Small intestine (tissue), 7 donors: ENCODE results near the gene TEX29. TPM values are rescaled to one million over a fixed set of nuclear protein-coding genes. Genes with fewer than 3 reads are reported as not detected.

Experiments used
- DNase-seq, 2 donors: peaks; one replicate each; pipeline versions ENCODE4 v3.0.0 to v3.0.0-alpha.2; 2013
- FAIRE-seq: peaks from 2 replicates; lab custom pipeline; 2012; peaks lifted over from hg19 to GRCh38; lab: Jason Lieb, UNC
- H3K27ac ChIP-seq, 3 donors: one replicate each; pipeline ENCODE4 v1.5.1; 2013; ENCODE audit warnings: low read length in 2 of 3, mild to moderate bottlenecking in 2 of 3, control low read depth in 1 of 3, inconsistent platforms in 1 of 3, low read depth in 1 of 3, moderate library complexity in 1 of 3
- H3K27me3 ChIP-seq, 3 donors: one replicate each; pipeline ENCODE4 v1.6.1; 2013; ENCODE audit warnings: low read length in 3 of 3, inconsistent platforms in 1 of 3; ENCODE audit not compliant: control insufficient read depth in 3 of 3, insufficient read depth in 3 of 3
- H3K36me3 ChIP-seq, 3 donors: one replicate each; pipeline ENCODE4 v1.6.1; 2013; ENCODE audit warnings: low read length in 3 of 3, inconsistent platforms in 1 of 3, low read depth in 1 of 3, mild to moderate bottlenecking in 1 of 3, moderate library complexity in 1 of 3; ENCODE audit not compliant: control insufficient read depth in 3 of 3, insufficient read depth in 2 of 3
- H3K4me1 ChIP-seq, 3 donors: one replicate each; pipeline ENCODE4 v1.6.1; 2013; ENCODE audit warnings: low read length in 2 of 3, inconsistent platforms in 1 of 3, low read depth in 1 of 3, mild to moderate bottlenecking in 1 of 3, moderate library complexity in 1 of 3; ENCODE audit not compliant: control insufficient read depth in 3 of 3, insufficient read depth in 2 of 3
- H3K4me3 ChIP-seq, 3 donors: one replicate each; pipeline ENCODE4 v1.5.1; 2013; ENCODE audit warnings: low read length in 3 of 3, control low read depth in 1 of 3, inconsistent platforms in 1 of 3, low read depth in 1 of 3, mild to moderate bottlenecking in 1 of 3, moderate library complexity in 1 of 3
- H3K9me3 ChIP-seq, 2 donors: one replicate each; pipeline ENCODE4 v1.6.1; 2013; ENCODE audit warnings: low read depth in 1 of 2, low read length in 1 of 2; ENCODE audit not compliant: control insufficient read depth in 2 of 2, insufficient read depth in 1 of 2
- WGBS, 3 donors: extraction: QIAGEN DNeasy Blood & Tissue Kit; methylation state at CpG; one replicate each; pipeline ENCODE4 v1.1.7; 2013; 5-methylcytosine and 5-hydroxymethylcytosine counted together
- polyA plus RNA-seq, 4 donors: library from polyadenylated mRNA; stranded (reverse) in 3 of 4; unstranded in 1 of 4; fragments of 200-250 nt in 3 of 4; fragments of 120-200 nt in 1 of 4; gene quantifications; one replicate each; pipeline versions ENCODE4 v1.2.1 to v1.2.3, GENCODE V29; 2013
- donor health status: healthy with polysubstance abuse.
- donor health status: control.
- donor health status: control.
- donor health status: Bipolar disorder and iron deficiency.
- donor health status: healthy.

Gene TEX29
- polyA plus RNA-seq, 4 donors = 0.15 to 5.8 (median 1.7) TPM

GRCh38 chr13:111280226-111280625 lies 40.2 kb upstream of the TEX29 start:
- WGBS, 3 donors = 92% methylated on average over 12 of the region's 12 CpGs
- Histone ChIP-seq H3K27me3 (no peaks in the 10 kb centered on the region), H3K9me3 (no peaks in the 10 kb centered on the region), H3K27ac (no peak overlapping the region), H3K4me1 (no peaks in the 10 kb centered on the region), H3K4me3 (no peak overlapping the region), H3K36me3 (peaks cover 8 to 54% (median 49%) of the 10 kb centered on the region in 3 donors)
- DNase-seq = no peak
- FAIRE-seq = no peak

- Histone ChIP-seq H3K27ac (peak overlapping the region in 2 of 3 donors; percentile 38 to 71), H3K4me3 (no peak overlapping the region), H3K9me3 (no peaks in the 10 kb centered on the region), H3K36me3 (peaks cover 11 to 54% (median 46%) of the 10 kb centered on the region in 3 donors), H3K4me1 (no peaks in the 10 kb centered on the region), H3K27me3 (no peaks in the 10 kb centered on the region)
- FAIRE-seq = no peak
- no peak for DNase-seq
- 84 to 90% (median 88%) methylated on average over 12 of the region's 12 CpGs for WGBS, 3 donors
These were observed 39.5 kb upstream of the TEX29 start for GRCh38 chr13:111280681-111281585.

GRCh38 chr13:111281751-111282311 lies 38.6 kb upstream of the TEX29 start:
- no peak for FAIRE-seq
- peak overlapping the region in 2 of 3 donors; percentile 38 to 81 for H3K27ac ChIP-seq
- H3K4me1 ChIP-seq = no peaks in the 10 kb centered on the region
- no peak for DNase-seq
- no peak overlapping the region for H3K4me3 ChIP-seq
- H3K9me3 ChIP-seq = no peaks in the 10 kb centered on the region
- WGBS, 3 donors = 65 to 84% (median 80%) methylated on average over 10 of the region's 10 CpGs
- peaks cover 15 to 63% (median 47%) of the 10 kb centered on the region in 3 donors for H3K36me3 ChIP-seq
- H3K27me3 ChIP-seq = no peaks in the 10 kb centered on the region

- H3K9me3 ChIP-seq = no peaks in the 10 kb centered on the region
- peak overlapping the region in 1 of 3 donors; percentile 38 for H3K27ac ChIP-seq
- no peaks in the 10 kb centered on the region for H3K4me1 ChIP-seq
- no peak for DNase-seq
- H3K36me3 ChIP-seq = peaks cover 19 to 69% (median 51%) of the 10 kb centered on the region in 3 donors
- no peak overlapping the region for H3K4me3 ChIP-seq
- no peak for FAIRE-seq
- WGBS, 3 donors = 58 to 63% (median 63%) methylated on average over 5 of the region's 5 CpGs
- no peaks in the 10 kb centered on the region for H3K27me3 ChIP-seq
These were observed 38.0 kb upstream of the TEX29 start for GRCh38 chr13:111282425-111282824.

- DNase-seq (no peak), FAIRE-seq (no peak)
- Histone ChIP-seq H3K27me3 (no peaks in the 10 kb centered on the region), H3K4me3 (no peak overlapping the region), H3K4me1 (no peaks in the 10 kb centered on the region), H3K9me3 (no peaks in the 10 kb centered on the region), H3K27ac (peak overlapping the region in 2 of 3 donors; percentile 14 to 38), H3K36me3 (peaks cover 17 to 70% (median 50%) of the 10 kb centered on the region in 3 donors)
- 95 to 97% (median 96%) methylated on average over 23 of the region's 23 CpGs for WGBS, 3 donors
These were observed 37.4 kb upstream of the TEX29 start for GRCh38 chr13:111282997-111283396.

DNA sequence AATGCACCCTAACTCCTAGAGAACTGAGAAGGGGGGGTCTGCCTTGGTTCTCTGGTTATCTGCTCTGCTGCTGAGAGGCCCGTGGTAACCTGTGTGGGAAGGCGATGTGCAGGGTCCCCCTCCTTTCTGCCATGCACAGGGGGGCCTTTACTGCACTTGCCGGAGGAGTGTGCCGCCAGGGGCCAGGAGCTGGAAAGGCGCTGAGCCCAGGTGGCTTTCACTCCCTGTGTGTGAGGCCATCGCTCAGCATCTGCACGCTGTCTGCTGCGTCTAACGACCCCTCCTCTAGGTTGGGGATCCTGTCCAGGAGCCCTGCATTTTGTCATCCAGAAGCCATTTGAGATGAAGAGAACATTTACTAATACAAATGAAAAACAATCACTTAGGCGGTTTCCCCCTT lies 37.0 kb upstream of the TEX29 start:
- Histone ChIP-seq H3K9me3 (no peaks in the 10 kb centered on the region), H3K27ac (no peak overlapping the region), H3K36me3 (peaks cover 15 to 70% (median 47%) of the 10 kb centered on the region in 3 donors), H3K27me3 (no peaks in the 10 kb centered on the region), H3K4me3 (no peak overlapping the region), H3K4me1 (no peaks in the 10 kb centered on the region)
- DNase-seq = no peak
- 94 to 97% (median 95%) methylated on average over 7 to 10 of the region's 10 CpGs for WGBS, 3 donors
- FAIRE-seq = no peak

- Histone ChIP-seq H3K36me3 (peaks cover 15 to 67% (median 43%) of the 10 kb centered on the region in 3 donors), H3K4me3 (no peak overlapping the region), H3K27me3 (no peaks in the 10 kb centered on the region), H3K4me1 (no peaks in the 10 kb centered on the region), H3K9me3 (no peaks in the 10 kb centered on the region), H3K27ac (no peak overlapping the region)
- 89 to 94% (median 91%) methylated on average over 9 of the region's 9 CpGs for WGBS, 3 donors
- DNase-seq (no peak), FAIRE-seq (no peak)
These were observed 36.5 kb upstream of the TEX29 start for GRCh38 chr13:111283991-111284390.

DNA sequence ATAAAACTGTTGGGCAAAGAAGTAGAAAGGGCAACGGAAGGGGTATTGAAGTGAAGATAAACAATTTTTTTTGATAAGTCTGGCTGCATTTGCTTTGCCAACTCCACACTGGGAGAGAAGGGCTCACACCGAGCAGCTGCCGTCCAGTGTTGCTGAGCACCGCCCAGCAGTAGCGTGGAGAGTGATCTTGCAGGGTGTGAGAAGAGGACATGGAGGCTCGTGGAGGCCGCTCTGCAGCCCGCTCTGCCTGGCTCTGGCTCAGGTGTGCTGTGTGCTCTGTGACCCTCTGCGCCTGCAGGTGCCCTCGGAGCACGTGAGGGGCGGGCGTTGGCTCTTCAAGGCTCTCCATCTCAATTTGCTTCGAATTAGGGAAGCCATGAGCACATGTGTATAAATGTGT lies 35.9 kb upstream of the TEX29 start:
- H3K27ac ChIP-seq = no peak overlapping the region
- FAIRE-seq = no peak
- no peak overlapping the region for H3K4me3 ChIP-seq
- no peaks in the 10 kb centered on the region for H3K27me3 ChIP-seq
- WGBS, 3 donors = 93 to 95% (median 93%) methylated on average over 14 of the region's 14 CpGs
- H3K4me1 ChIP-seq = no peaks in the 10 kb centered on the region
- no peaks in the 10 kb centered on the region for H3K9me3 ChIP-seq
- H3K36me3 ChIP-seq = peaks cover 15 to 67% (median 41%) of the 10 kb centered on the region in 3 donors
- no peak for DNase-seq
